Mesodermal cell (in vitro differentiated cells): ENCODE results near the gene NPTXR.
A peak's percentile ranks its signal among the peaks of the same experiment; 100 is the strongest.

Experiments
- H3K27ac ChIP-seq: 2 replicates; pipeline ENCODE4 v1.7.0; 2013; ENCODE audit warnings: mild to moderate bottlenecking, low read depth, low read length, moderate library complexity; ENCODE audit not compliant: severe bottlenecking
- H3K36me3 ChIP-seq: 2 replicates; pipeline ENCODE4 v1.7.1; 2013; ENCODE audit warnings: mild to moderate bottlenecking, low read length, moderate library complexity; ENCODE audit not compliant: control insufficient read depth, insufficient read depth
- H3K4me1 ChIP-seq: one replicate; pipeline ENCODE4 v1.7.1; 2013; ENCODE audit warnings: mild to moderate bottlenecking, low read length; ENCODE audit not compliant: insufficient read depth, control insufficient read depth, poor library complexity, severe bottlenecking
- H3K4me3 ChIP-seq: 2 replicates; pipeline ENCODE4 v1.7.0; 2013; ENCODE audit warnings: low read length, control low read depth, mild to moderate bottlenecking; ENCODE audit not compliant: insufficient read depth, poor library complexity, severe bottlenecking; ENCODE audit errors: extremely low read depth
- H3K9me3 ChIP-seq: 2 replicates; pipeline ENCODE4 v1.7.1; 2013; ENCODE audit warnings: mild to moderate bottlenecking, low read length, moderate library complexity; ENCODE audit not compliant: control insufficient read depth
- WGBS, 2 experiments: methylation state at CpG; one replicate each; pipeline ENCODE4 v1.1.5; 2013; ENCODE audit warnings: missing lambda C conversion rate in 2 of 2; ENCODE audit not compliant: insufficient coverage in 2 of 2; 5-methylcytosine and 5-hydroxymethylcytosine counted together

The NPTXR gene

GRCh38 chr22:38874529-38875222 is 30.8 kb upstream of the NPTXR start:
- H3K4me1 ChIP-seq, result peaks cover 6% of the 10 kb centered on the region
- 88 to 96% methylated on average over 10 to 12 of the region's 13 CpGs for WGBS, 2 experiments
- no peaks in the 10 kb centered on the region for H3K36me3 ChIP-seq
- no peaks in the 10 kb centered on the region for H3K9me3 ChIP-seq
- no peak overlapping the region for H3K4me3 ChIP-seq
- no peak overlapping the region for H3K27ac ChIP-seq

DNA sequence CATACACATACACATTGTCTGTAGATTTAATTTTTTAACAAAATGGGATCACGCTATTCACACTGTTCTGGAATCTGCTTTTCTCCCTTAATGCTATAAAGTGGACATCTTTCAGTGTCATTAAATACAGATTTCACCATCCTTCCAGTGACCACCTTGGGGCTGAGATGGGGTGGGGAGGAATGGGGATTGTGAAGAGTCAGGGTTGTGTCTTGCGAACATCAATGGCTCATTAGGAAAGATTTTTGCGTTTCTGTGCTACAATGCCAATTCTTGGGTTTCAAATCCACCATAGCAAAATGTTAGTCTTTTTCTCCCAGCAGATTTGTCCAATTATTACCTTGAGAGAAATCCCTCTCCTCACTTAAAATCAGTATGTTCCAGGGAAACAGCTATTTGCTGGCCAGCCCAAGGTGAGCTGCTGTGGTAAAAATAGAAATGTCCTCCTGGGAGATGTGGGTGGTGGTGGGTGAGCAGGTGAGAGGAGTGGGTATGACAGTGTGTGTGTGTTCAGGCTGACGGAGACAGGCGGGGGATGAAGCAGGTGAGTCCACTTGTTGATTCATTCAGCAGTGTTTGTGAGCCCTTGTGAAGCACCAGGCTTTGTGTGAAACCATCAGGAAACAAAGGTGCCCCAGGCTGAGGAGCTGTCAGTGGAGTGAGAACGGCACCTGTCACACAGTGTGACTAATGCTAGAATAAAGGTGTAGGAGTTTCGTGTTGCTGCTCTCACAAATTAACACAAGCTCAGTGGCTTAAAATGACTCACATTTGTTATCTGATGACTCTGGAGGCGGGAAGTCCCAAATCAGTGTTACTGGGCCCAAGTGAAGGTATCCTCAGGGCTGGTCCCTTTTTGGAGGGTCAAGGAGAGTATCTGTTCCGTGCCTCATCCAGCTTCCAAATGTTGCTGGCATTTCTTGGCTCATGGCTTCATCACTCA is 29.9 kb upstream of the NPTXR start:
- H3K4me1 ChIP-seq, result peaks cover 6% of the 10 kb centered on the region
- WGBS, 2 experiments, result 83 to 85% methylated on average over 5 to 8 of the region's 9 CpGs
- H3K27ac ChIP-seq, result no peak overlapping the region
- H3K36me3 ChIP-seq, result peaks cover 6% of the 10 kb centered on the region
- H3K9me3 ChIP-seq, result no peaks in the 10 kb centered on the region
- H3K4me3 ChIP-seq, result peak overlapping the region; percentile 81

DNA sequence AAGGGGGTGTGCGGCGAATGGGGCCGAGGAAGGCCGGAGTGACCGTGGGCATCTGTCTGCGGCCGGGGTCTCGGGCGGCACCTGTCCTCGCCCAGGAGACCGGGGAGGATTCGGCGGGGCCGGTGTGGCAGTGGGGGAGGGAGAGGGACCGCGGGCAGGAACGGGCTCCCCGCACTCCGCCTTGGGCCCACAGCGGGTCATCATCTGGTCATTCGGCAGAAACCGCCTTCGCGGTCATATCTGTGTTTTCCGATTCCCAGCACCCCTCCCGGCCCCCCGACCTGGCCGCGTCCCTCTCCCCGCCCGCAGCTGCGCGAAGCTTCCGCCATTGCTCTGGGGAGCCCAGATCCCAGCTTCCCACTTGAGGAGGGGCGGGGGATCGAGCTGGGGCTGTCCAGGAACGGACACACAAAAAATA is 29.0 kb upstream of the NPTXR start:
- Histone ChIP-seq H3K9me3 (no peaks in the 10 kb centered on the region), H3K4me3 (peak overlapping the region; percentile 81), H3K4me1 (peaks cover 6% of the 10 kb centered on the region), H3K36me3 (peaks cover 15% of the 10 kb centered on the region), H3K27ac (peak overlapping the region; percentile 92)
- WGBS, 2 experiments, result 0 to 1% methylated on average over 19 to 23 of the region's 37 CpGs

DNA sequence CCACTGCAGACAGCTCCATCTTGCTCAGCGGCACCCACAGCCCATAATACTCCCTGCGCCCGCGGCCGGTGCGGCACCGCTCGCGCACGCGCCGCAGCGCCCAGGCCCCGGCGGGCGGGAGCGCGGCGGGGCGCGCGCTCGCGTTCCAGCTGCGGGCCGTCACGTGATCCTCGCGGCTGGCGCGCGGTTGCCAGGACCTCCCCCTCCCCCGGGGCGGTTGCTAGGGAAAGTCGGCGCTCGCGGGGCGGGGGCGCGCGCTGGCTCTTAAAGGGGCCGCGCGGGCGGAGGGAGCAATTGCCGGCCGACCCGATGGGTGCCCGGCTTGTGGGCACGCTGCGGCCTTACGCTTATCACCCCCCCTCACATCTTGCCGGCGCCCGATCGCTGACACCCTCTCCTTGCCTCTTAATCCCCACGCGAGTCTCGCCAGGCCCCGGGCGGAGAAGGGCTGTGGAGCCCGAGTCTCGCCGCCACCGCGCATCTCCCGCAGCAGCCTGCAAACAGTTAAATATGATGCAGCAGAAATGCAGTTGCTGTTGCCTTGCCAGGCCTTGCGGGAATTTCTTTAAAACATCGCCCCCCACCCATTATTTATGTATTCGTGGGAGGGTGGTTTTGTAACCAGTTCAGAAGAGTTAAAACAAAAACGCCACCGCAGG is 28.5 kb upstream of the NPTXR start, which contains the start of gene CBX6:
Gene CBX6 (minus strand): TSS at position 45 of the 659 bp plus-strand sequence. CDS start 26 bp downstream, at position 19.
- peaks cover 6% of the 10 kb centered on the region for H3K4me1 ChIP-seq
- H3K9me3 ChIP-seq, result no peaks in the 10 kb centered on the region
- peaks cover 20% of the 10 kb centered on the region for H3K36me3 ChIP-seq
- 0 to 1% methylated on average over 30 to 55 of the region's 73 CpGs for WGBS, 2 experiments
- H3K4me3 ChIP-seq, result peak within 1 kb of the TSS; percentile 81
- H3K27ac ChIP-seq, result peak within 1 kb of the TSS; percentile 92

DNA sequence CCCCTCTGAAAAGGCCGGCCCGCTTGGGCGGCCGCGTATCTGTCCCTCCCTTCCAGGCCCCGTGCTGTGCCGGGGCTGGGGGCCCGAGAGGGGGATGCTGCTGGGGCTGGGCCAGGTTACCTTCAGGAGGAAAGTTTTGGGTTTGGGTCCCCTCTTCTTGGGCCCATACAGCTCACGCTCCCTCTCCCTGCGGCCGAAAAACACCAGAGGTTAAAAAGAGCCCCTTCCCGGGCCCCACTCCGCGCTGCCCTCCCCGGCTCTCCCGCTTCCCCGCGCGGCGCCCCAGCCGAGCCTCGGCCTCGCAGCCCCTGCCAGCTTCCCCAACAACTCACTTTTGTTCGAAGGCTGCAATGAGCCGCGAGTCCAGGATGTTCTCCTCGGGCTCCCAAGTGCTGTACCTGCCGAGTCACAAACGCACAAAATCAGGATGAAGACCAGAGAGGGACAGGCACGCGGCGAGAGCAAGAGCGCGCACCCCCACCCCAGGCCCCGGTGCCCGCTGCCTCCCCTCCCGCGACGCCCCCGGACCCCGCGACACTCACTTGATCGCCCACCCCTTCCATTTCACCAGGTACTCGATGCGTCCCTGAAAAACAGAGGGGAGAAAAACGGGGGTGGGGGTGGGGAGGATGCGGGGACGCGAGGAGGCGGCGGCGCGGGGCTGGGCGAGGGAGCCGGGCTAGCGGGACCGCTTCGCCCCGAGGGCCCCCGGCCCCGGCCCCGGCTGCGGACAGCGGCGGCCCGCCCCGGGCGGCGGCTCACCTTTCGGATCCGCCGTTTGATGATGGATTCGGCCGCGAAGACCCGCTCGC is 27.7 kb upstream of the NPTXR start:
- peaks cover 6% of the 10 kb centered on the region for H3K4me1 ChIP-seq
- 0 to 1% methylated on average over 37 to 38 of the region's 77 CpGs for WGBS, 2 experiments
- H3K4me3 ChIP-seq, result peak overlapping the region; percentile 81
- H3K36me3 ChIP-seq, result peaks cover 21% of the 10 kb centered on the region
- H3K27ac ChIP-seq, result no peak overlapping the region
- H3K9me3 ChIP-seq, result no peaks in the 10 kb centered on the region

- Histone ChIP-seq H3K4me3 (peak overlapping the region; percentile 81), H3K9me3 (no peaks in the 10 kb centered on the region), H3K4me1 (peaks cover 6% of the 10 kb centered on the region), H3K27ac (no peak overlapping the region), H3K36me3 (peaks cover 26% of the 10 kb centered on the region)
- 50% methylated on average over 1 of the region's 2 CpGs; no CpG with 5 or more reads in 1 of the 2 experiments for WGBS, 2 experiments
Observed at GRCh38 chr22:38870791-38871359, 27.0 kb upstream of the NPTXR start.

- H3K27ac ChIP-seq, result no peak overlapping the region
- H3K4me3 ChIP-seq, result no peak overlapping the region
- no peaks in the 10 kb centered on the region for H3K9me3 ChIP-seq
- H3K4me1 ChIP-seq, result peaks cover 6% of the 10 kb centered on the region
- H3K36me3 ChIP-seq, result peaks cover 31% of the 10 kb centered on the region
- WGBS, 2 experiments, result 32 to 34% methylated on average over 3 to 9 of the region's 12 CpGs
Observed at GRCh38 chr22:38870312-38870741, 26.5 kb upstream of the NPTXR start.

- Histone ChIP-seq H3K4me1 (peaks cover 6% of the 10 kb centered on the region), H3K27ac (no peak overlapping the region), H3K9me3 (no peaks in the 10 kb centered on the region), H3K36me3 (peaks cover 36% of the 10 kb centered on the region), H3K4me3 (no peak overlapping the region)
- WGBS, 2 experiments, result 94 to 100% methylated on average over 3 of the region's 3 CpGs
Observed at GRCh38 chr22:38869663-38870062, 25.8 kb upstream of the NPTXR start.

DNA sequence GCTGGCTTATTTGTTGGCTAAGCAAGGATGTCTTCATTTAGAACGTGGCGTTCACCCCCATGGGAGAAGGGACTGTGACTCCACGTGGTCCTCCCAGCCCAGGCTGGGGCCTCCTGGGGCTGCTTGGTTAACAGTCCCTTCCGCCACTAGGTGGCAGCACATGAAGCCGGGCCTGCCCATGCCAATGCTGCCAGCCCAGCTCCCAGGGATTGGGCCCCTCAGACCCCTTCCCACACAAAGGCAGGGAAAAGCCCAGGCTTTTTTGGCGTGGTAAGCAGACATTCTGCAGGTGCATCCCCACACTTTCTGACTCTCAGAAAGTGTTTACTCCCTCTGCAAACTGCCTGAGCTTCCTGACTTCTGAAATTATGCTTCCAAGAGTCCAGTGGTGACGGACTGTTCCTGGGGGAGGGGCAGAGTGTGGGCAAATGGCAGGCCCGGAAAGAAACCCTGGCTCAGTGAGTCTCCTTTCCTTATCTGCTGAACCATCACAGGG is 25.1 kb upstream of the NPTXR start:
- H3K27ac ChIP-seq, result no peak overlapping the region
- H3K9me3 ChIP-seq, result no peaks in the 10 kb centered on the region
- WGBS, 2 experiments, result 14 to 32% methylated on average over 6 to 7 of the region's 8 CpGs
- peaks cover 36% of the 10 kb centered on the region for H3K36me3 ChIP-seq
- no peak overlapping the region for H3K4me3 ChIP-seq
- H3K4me1 ChIP-seq, result peaks cover 6% of the 10 kb centered on the region
